ENCODE results near the gene MGAT1. TPM values are rescaled to one million over a fixed set of nuclear protein-coding genes. Genes with fewer than 3 reads are reported as not detected.

MGAT1 gene
- total and polyA plus RNA-seq, 2 experiments from 2014 or later: 23.7 to 81.4 TPM

GRCh38 chr5:180850434-180851078 lies 48.0 kb upstream of the MGAT1 start (continued):
- no peak for TF ChIP-seq ETS1 (IDR thresholded peaks at IDR 0.05)
- no peak for TF ChIP-seq POLR2AphosphoS5 (IDR thresholded peaks at IDR 0.05; ENCODE audit: low read depth)
- TF ChIP-seq EZH2phosphoT487 (IDR thresholded peaks at IDR 0.05; ENCODE audit: unreplicated experiment): no peak
- TF ChIP-seq NANOG (IDR thresholded peaks at IDR 0.05; ENCODE audit: borderline replicate concordance): no peak
- no peak for TF ChIP-seq EZH2 (IDR thresholded peaks at IDR 0.05; ENCODE audit: low read depth, unreplicated experiment)
- TF ChIP-seq ZNF331 (CRISPR knock-in tag; IDR thresholded peaks at IDR 0.05; ENCODE audit: low read depth): no peak
- TF ChIP-seq ZNF114 (CRISPR knock-in tag; IDR thresholded peaks at IDR 0.05): no peak
- TF ChIP-seq CREB1 (CRISPR knock-in tag; IDR thresholded peaks at IDR 0.05; ENCODE audit: low read depth): no peak

- H3K4me3 ChIP-seq: no peak overlapping the region
These were observed 47.2 kb upstream of the MGAT1 start for GRCh38 chr5:180849827-180850226.

More at GRCh38 chr5:180849827-180850226, 47.2 kb upstream of the MGAT1 start:
- Mint-ChIP-seq H3K4me3 (no peak overlapping the region), H3K9me3 (peaks cover 81% of the 10 kb centered on the region), H3K4me1 (no peaks in the 10 kb centered on the region; the same call in 1 of the 3 replicates), H3K36me3 (ENCODE audit: low read depth) (peaks cover 99% of the 10 kb centered on the region), H3K27ac (no peak overlapping the region), H3K27me3 (ENCODE audit: insufficient read depth, low read depth, poor library complexity) (peaks cover 15% of the 10 kb centered on the region)
- peaks cover 4% of the 10 kb centered on the region; the same call in 1 of the 2 replicates for H3K27me3 ChIP-seq (ENCODE audit: insufficient read depth)
- H3K79me2 ChIP-seq (replicated peaks; ENCODE audit: insufficient read depth): peaks cover 22% of the 10 kb centered on the region
- H3K4me2 ChIP-seq: no peak overlapping the region
- peaks cover 7% of the 10 kb centered on the region; the same call in 1 of the 2 replicates for H3K9me2 ChIP-seq (ENCODE audit: insufficient read depth)
- no peak for ATAC-seq
- peaks cover 6% of the 10 kb centered on the region for H4K20me1 ChIP-seq (replicated peaks; ENCODE audit: insufficient read depth)
- H3K4me1 ChIP-seq (ENCODE audit: insufficient read depth): no peaks in the 10 kb centered on the region
- TF ChIP-seq ZNF462 (CRISPR knock-in tag; IDR thresholded peaks at IDR 0.05) (no peak), REST (IDR thresholded peaks at IDR 0.05; ENCODE audit: unreplicated experiment) (no peak), ZNF114 (CRISPR knock-in tag; IDR thresholded peaks at IDR 0.05) (no peak)
- no peak overlapping the region for H2AFZ ChIP-seq
- H3K27ac ChIP-seq (ENCODE audit: low read depth): no peak overlapping the region
- no peaks in the 10 kb centered on the region; the same call in 1 of the 2 replicates for H3F3A ChIP-seq (replicated peaks; ENCODE audit: low read depth)
- no peak for DNase-seq (ENCODE audit: low spot score)
- H3K36me3 ChIP-seq (ENCODE audit: insufficient read depth): peaks cover 50% of the 10 kb centered on the region
